ENCODE measurements around the gene ARHGAP45. TPM values are rescaled to one million over a fixed set of nuclear protein-coding genes. Genes with fewer than 3 reads are reported as not detected.

The ARHGAP45 gene
- total and polyA plus RNA-seq, 4 donors, result 3.3 to 27.5 (median 9.7) TPM

GRCh38 chr19:1091544-1092175 is 24.7 kb downstream of the ARHGAP45 start:
- H3K4me1 ChIP-seq (ENCODE audit: control insufficient read depth in 4 of 4, insufficient read depth in 4 of 4, low read length in 3 of 4), result peaks cover 3 to 39% (median 22%) of the 10 kb centered on the region in 4 donors
- no peaks in the 10 kb centered on the region for H3K27me3 ChIP-seq (ENCODE audit: control insufficient read depth in 4 of 4, insufficient read depth in 4 of 4, low read length in 3 of 4)
- H3K36me3 ChIP-seq (ENCODE audit: control insufficient read depth in 4 of 4, insufficient read depth in 3 of 4, low read depth in 1 of 4, low read length in 3 of 4), result peaks cover 9 to 27% (median 20%) of the 10 kb centered on the region in 4 donors
- H3K27ac ChIP-seq (ENCODE audit: low read depth in 1 of 2, low read length in 2 of 2), result no peak overlapping the region
- no peak overlapping the region for H3K4me3 ChIP-seq (ENCODE audit: low read depth in 1 of 3, low read length in 3 of 3)
- no peak overlapping the region for H3K9ac ChIP-seq (ENCODE audit: low read depth in 1 of 2, low read length in 2 of 2)
- 91% methylated on average over 27 of the region's 27 CpGs for WGBS
- no peak for DNase-seq (ENCODE audit: low spot score)
- no peak for TF ChIP-seq FOXA2 (IDR thresholded peaks at IDR 0.05)
- TF ChIP-seq, protein P1, sequence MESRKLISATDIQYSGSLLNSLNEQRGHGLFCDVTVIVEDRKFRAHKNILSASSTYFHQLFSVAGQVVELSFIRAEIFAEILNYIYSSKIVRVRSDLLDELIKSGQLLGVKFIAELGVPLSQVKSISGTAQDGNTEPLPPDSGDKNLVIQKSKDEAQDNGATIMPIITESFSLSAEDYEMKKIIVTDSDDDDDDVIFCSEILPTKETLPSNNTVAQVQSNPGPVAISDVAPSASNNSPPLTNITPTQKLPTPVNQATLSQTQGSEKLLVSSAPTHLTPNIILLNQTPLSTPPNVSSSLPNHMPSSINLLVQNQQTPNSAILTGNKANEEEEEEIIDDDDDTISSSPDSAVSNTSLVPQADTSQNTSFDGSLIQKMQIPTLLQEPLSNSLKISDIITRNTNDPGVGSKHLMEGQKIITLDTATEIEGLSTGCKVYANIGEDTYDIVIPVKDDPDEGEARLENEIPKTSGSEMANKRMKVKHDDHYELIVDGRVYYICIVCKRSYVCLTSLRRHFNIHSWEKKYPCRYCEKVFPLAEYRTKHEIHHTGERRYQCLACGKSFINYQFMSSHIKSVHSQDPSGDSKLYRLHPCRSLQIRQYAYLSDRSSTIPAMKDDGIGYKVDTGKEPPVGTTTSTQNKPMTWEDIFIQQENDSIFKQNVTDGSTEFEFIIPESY (IDR thresholded peaks at IDR 0.05), result no peak
- no peak for TF ChIP-seq FOXA1 (IDR thresholded peaks at IDR 0.05)
- TF ChIP-seq GABPA (IDR thresholded peaks at IDR 0.05 in 1 of 2, conservative IDR thresholded peaks at IDR 0.05 in 1 of 2), result no peak
- TF ChIP-seq, protein P2, sequence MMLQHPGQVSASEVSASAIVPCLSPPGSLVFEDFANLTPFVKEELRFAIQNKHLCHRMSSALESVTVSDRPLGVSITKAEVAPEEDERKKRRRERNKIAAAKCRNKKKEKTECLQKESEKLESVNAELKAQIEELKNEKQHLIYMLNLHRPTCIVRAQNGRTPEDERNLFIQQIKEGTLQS (IDR thresholded peaks at IDR 0.05), result no peak
- no peak for TF ChIP-seq SP1 (IDR thresholded peaks at IDR 0.05)
- TF ChIP-seq, protein P3, sequence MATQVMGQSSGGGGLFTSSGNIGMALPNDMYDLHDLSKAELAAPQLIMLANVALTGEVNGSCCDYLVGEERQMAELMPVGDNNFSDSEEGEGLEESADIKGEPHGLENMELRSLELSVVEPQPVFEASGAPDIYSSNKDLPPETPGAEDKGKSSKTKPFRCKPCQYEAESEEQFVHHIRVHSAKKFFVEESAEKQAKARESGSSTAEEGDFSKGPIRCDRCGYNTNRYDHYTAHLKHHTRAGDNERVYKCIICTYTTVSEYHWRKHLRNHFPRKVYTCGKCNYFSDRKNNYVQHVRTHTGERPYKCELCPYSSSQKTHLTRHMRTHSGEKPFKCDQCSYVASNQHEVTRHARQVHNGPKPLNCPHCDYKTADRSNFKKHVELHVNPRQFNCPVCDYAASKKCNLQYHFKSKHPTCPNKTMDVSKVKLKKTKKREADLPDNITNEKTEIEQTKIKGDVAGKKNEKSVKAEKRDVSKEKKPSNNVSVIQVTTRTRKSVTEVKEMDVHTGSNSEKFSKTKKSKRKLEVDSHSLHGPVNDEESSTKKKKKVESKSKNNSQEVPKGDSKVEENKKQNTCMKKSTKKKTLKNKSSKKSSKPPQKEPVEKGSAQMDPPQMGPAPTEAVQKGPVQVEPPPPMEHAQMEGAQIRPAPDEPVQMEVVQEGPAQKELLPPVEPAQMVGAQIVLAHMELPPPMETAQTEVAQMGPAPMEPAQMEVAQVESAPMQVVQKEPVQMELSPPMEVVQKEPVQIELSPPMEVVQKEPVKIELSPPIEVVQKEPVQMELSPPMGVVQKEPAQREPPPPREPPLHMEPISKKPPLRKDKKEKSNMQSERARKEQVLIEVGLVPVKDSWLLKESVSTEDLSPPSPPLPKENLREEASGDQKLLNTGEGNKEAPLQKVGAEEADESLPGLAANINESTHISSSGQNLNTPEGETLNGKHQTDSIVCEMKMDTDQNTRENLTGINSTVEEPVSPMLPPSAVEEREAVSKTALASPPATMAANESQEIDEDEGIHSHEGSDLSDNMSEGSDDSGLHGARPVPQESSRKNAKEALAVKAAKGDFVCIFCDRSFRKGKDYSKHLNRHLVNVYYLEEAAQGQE (IDR thresholded peaks at IDR 0.05), result no peak
- TF ChIP-seq NR2F2 (IDR thresholded peaks at IDR 0.05), result no peak
- no peak for TF ChIP-seq RAD21 (IDR thresholded peaks at IDR 0.05)
- TF ChIP-seq JUND (IDR thresholded peaks at IDR 0.05), result no peak
- TF ChIP-seq, protein P4, sequence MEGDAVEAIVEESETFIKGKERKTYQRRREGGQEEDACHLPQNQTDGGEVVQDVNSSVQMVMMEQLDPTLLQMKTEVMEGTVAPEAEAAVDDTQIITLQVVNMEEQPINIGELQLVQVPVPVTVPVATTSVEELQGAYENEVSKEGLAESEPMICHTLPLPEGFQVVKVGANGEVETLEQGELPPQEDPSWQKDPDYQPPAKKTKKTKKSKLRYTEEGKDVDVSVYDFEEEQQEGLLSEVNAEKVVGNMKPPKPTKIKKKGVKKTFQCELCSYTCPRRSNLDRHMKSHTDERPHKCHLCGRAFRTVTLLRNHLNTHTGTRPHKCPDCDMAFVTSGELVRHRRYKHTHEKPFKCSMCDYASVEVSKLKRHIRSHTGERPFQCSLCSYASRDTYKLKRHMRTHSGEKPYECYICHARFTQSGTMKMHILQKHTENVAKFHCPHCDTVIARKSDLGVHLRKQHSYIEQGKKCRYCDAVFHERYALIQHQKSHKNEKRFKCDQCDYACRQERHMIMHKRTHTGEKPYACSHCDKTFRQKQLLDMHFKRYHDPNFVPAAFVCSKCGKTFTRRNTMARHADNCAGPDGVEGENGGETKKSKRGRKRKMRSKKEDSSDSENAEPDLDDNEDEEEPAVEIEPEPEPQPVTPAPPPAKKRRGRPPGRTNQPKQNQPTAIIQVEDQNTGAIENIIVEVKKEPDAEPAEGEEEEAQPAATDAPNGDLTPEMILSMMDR (IDR thresholded peaks at IDR 0.05; ENCODE audit: low read depth, low read length, missing input control), result no peak
- TF ChIP-seq RXRA (IDR thresholded peaks at IDR 0.05), result no peak
- no peaks in the 10 kb centered on the region for H3K9me3 ChIP-seq (ENCODE audit: control insufficient read depth in 4 of 4, low read length in 3 of 4)

DNA sequence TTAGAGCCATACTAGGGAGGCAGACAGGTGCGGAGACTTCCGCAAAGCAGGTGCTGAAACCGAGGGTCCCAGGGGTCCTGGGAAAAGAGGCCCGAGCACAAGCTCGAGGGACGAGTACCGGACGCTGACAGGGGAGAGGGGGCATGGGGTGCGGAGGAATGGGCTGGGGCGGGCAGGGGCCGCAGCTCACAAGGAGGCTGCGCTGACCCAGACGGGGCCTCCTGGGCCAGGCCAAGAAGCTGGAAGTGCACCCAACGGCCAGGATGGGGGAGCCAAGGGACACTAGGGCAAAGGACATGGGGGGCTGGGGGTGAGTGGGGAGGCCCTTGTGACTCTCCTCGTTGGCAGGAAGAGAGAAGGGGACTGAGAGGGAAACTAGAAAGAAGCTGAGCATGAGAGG is 26.4 kb downstream of the ARHGAP45 start:
- Histone ChIP-seq H3K27me3 (ENCODE audit: control insufficient read depth in 4 of 4, insufficient read depth in 4 of 4, low read length in 3 of 4) (no peaks in the 10 kb centered on the region), H3K9me3 (ENCODE audit: control insufficient read depth in 4 of 4, low read length in 3 of 4) (no peaks in the 10 kb centered on the region), H3K36me3 (ENCODE audit: control insufficient read depth in 4 of 4, insufficient read depth in 3 of 4, low read depth in 1 of 4, low read length in 3 of 4) (peaks cover 4 to 18% (median 15%) of the 10 kb centered on the region in 4 donors), H3K4me1 (ENCODE audit: control insufficient read depth in 4 of 4, insufficient read depth in 4 of 4, low read length in 3 of 4) (peaks cover 8 to 47% (median 29%) of the 10 kb centered on the region in 4 donors), H3K4me3 (ENCODE audit: low read depth in 1 of 3, low read length in 3 of 3) (peak overlapping the region in 2 of 3 donors; percentile 69 to 95), H3K27ac (ENCODE audit: low read depth in 1 of 2, low read length in 2 of 2) (peak overlapping the region in 1 of 2 donors; percentile 1), H3K9ac (ENCODE audit: low read depth in 1 of 2, low read length in 2 of 2) (peak overlapping the region in 1 of 2 donors; percentile 40)
- no peak for DNase-seq (ENCODE audit: low spot score)
- 80% methylated on average over 15 of the region's 15 CpGs for WGBS
- no peak for TF ChIP-seq HNF4A (conservative IDR thresholded peaks at IDR 0.05)
- no peak for TF ChIP-seq RAD21 (IDR thresholded peaks at IDR 0.05)
- TF ChIP-seq, protein P4 (IDR thresholded peaks at IDR 0.05; ENCODE audit: low read depth, low read length, missing input control), result no peak
- TF ChIP-seq, protein P5, sequence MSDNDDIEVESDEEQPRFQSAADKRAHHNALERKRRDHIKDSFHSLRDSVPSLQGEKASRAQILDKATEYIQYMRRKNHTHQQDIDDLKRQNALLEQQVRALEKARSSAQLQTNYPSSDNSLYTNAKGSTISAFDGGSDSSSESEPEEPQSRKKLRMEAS (IDR thresholded peaks at IDR 0.05), result no peak
- TF ChIP-seq, protein P3 (IDR thresholded peaks at IDR 0.05), result no peak
- TF ChIP-seq FOXA2 (IDR thresholded peaks at IDR 0.05), result no peak
- no peak for TF ChIP-seq EGR1 (IDR thresholded peaks at IDR 0.05; ENCODE audit: low read depth in 2 of 2)
